Measurements from ENCODE around the gene INAFM1. TPM values are rescaled to one million over a fixed set of nuclear protein-coding genes. Genes with fewer than 3 reads are reported as not detected.

Gene INAFM1
- total and polyA plus RNA-seq, 9 of the 15 experiments (the other 6 are each of a cell fraction or from before 2014, with no cell fraction given) = 0.71 to 30.9 (median 3.1) TPM

GRCh38 chr19:47226426-47227351 is 48.0 kb upstream of the INAFM1 start (continued):
- no peak for TF ChIP-seq ZNF318 (IDR thresholded peaks at IDR 0.05; ENCODE audit: borderline replicate concordance in 1 of 2, low read depth in 1 of 2)
- TF ChIP-seq ZNF274 (IDR thresholded peaks at IDR 0.05; ENCODE audit: borderline replicate concordance, low read depth, low read length) = peak; percentile 42; the same call in 1 of the 2 replicates
- TF ChIP-seq CCNT2 (IDR thresholded peaks at IDR 0.05; ENCODE audit: borderline replicate concordance, extremely low read depth, insufficient read length, low read depth, low read length) = peak; percentile 86
- TF ChIP-seq SP1 (CRISPR knock-in tag; IDR thresholded peaks at IDR 0.05) = peak; percentile 4
- TF ChIP-seq TSHZ1 (CRISPR knock-in tag; IDR thresholded peaks at IDR 0.05) = no peak

All from K562 (cell line).